Vagina (tissue), 2 donors: Measurements from ENCODE around the gene SLC18A3.

ENCODE experiments used
- CTCF ChIP-seq, 3 experiments: fragments of 450-650 bp in 2 of 3; fragments of 200-600 bp in 1 of 3; sonication (generic) in 1 of 3; IDR thresholded peaks; one replicate each; pipeline ENCODE4 v1.5.1; 2017 to 2019; ENCODE audit warnings: antibody characterized with exemption in 3 of 3, mild to moderate bottlenecking in 2 of 3, moderate library complexity in 2 of 3
- POLR2A ChIP-seq, 2 donors: fragments of 450-650 bp; IDR thresholded peaks; one replicate each; pipeline ENCODE4 v1.6.1; 2017; ENCODE audit warnings: antibody characterized with exemption in 2 of 2, mild to moderate bottlenecking in 2 of 2, moderate library complexity in 2 of 2
- POLR2AphosphoS5 ChIP-seq, 2 donors: sonication (generic); formaldehyde crosslinking; IDR thresholded peaks; one replicate each; pipeline ENCODE4 v1.9.0; 2017; ENCODE audit warnings: antibody characterized with exemption in 2 of 2, mild to moderate bottlenecking in 2 of 2, low read depth in 1 of 2; ENCODE audit not compliant: insufficient read depth in 1 of 2

GRCh38 chr10:49625411-49625810 is 15.3 kb downstream of the SLC18A3 start:
- TF ChIP-seq CTCF (IDR thresholded peaks at IDR 0.05) = no peak
- no peak for TF ChIP-seq POLR2A (IDR thresholded peaks at IDR 0.05)
- no peak for TF ChIP-seq POLR2AphosphoS5 (IDR thresholded peaks at IDR 0.05; ENCODE audit: insufficient read depth in 1 of 2, low read depth in 1 of 2)
